ENCODE measurements around the gene SLC26A2. TPM values are rescaled to one million over a fixed set of nuclear protein-coding genes. Genes with fewer than 3 reads are reported as not detected.
"Not testable (repeated sequence)": the region's sequence is repeated elsewhere in the genome, so short reads cannot be mapped to it uniquely, and the experiment has no call there.

SLC26A2 gene
- total RNA-seq, 4 donors from 2014 or later, result 14.8 to 21.8 (median 16.6) TPM

DNA sequence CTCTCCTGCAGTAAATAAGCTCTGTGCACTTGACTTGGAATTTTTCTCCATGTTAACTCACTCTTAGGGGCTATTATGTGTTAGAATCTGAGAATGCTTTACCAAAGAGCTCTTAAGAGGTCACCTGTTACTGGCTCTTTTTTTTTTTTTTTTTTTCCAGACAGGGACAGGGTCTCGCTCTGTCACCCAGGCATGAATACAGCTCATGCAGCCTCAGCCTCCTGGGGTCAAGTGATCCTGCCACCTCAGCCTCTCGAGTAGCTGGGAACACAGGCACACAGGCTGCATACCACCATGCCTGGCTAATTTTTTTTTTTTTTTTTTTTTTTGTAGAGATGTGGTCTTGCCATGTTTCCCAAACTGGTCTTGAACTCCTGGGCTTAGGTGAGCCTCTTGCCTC lies 62.1 kb downstream of the SLC26A2 start:
- ATAC-seq (ENCODE audit: low FRiP score), result no peak
- no peak for DNase-seq (ENCODE audit: low spot score)
- TF ChIP-seq, protein P1, sequence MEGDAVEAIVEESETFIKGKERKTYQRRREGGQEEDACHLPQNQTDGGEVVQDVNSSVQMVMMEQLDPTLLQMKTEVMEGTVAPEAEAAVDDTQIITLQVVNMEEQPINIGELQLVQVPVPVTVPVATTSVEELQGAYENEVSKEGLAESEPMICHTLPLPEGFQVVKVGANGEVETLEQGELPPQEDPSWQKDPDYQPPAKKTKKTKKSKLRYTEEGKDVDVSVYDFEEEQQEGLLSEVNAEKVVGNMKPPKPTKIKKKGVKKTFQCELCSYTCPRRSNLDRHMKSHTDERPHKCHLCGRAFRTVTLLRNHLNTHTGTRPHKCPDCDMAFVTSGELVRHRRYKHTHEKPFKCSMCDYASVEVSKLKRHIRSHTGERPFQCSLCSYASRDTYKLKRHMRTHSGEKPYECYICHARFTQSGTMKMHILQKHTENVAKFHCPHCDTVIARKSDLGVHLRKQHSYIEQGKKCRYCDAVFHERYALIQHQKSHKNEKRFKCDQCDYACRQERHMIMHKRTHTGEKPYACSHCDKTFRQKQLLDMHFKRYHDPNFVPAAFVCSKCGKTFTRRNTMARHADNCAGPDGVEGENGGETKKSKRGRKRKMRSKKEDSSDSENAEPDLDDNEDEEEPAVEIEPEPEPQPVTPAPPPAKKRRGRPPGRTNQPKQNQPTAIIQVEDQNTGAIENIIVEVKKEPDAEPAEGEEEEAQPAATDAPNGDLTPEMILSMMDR (IDR thresholded peaks at IDR 0.05), result no peak

DNA sequence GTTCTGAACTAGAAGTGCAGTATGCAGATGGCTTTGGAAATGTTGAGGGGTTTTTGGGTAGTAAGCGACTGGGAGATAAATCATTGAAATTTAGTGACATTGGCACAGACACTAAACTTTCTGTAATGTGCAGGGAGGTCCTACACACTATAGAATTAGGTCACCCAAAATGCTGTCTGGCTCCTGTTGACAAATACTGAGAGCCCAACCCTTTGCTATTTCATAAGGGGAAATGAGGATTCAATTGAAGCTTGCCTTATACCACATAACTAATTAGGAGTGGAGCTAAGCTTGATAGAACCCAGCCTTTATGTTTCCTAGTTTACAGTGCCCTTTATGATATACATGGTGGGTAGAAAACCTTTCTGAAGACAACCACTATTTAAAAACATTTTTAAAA lies 62.6 kb downstream of the SLC26A2 start:
- DNase-seq (ENCODE audit: low spot score) (no peak), ATAC-seq (ENCODE audit: low FRiP score) (no peak)

DNA sequence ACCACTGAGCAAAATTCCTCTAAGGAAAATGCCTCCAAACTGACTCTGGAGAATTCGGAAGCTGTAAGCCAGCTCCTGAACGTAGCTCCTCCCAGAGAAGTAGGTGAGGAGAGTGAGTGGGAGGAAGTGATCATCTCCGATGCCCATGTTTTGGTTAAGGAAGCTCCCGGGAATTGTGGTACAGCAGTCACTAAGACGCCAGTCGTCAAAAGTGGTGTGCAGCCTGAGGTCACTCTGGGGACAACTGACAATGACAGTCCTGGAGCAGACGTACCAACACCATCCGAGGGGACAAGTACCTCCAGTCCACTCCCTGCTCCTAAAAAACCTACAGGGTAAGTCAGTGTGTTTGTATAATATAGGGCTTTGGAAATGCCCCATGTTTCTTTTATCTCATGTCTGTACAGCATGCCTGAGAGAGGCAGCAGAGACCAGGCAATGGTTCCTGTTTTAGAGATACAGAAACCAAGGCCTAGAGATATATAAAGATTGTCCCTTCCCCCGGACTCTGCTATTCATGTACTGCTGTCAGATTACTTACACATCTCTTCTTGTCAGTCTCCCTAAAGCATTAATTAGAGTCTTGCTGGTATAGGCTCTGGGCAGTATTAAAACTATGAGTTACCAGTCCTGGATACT lies 63.9 kb downstream of the SLC26A2 start:
- DNase-seq (ENCODE audit: low spot score) (no peak), ATAC-seq (ENCODE audit: low FRiP score) (no peak)
- TF ChIP-seq, protein P1 (IDR thresholded peaks at IDR 0.05), result no peak

More for the DNA sequence above, 62.6 kb downstream of the SLC26A2 start:
- TF ChIP-seq, protein P1 (IDR thresholded peaks at IDR 0.05), result no peak

DNA sequence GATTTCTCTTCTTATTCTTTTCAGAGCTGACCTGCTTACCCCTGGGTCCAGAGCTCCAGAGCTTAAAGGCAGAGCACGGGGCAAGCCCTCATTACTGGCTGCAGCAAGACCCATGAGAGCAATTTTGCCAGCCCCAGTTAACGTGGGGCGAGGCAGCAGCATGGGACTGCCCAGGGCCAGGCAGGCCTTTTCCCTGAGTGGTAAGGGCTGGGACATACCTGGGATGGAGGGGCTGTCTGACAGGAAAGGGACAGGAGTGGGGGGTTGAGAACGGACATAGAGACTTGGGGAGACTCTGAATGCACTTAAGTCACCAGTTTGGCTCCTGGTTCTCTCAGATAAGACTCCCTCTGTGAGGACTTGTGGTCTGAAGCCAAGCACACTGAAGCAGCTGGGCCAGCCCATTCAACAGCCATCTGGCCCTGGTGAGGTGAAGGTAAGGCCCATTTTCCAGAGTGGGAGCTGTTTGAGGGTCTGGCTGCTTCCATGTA lies 66.2 kb downstream of the SLC26A2 start:
- no peak for DNase-seq (ENCODE audit: low spot score)
- ATAC-seq (ENCODE audit: low FRiP score), result no peak
- TF ChIP-seq, protein P1 (IDR thresholded peaks at IDR 0.05), result no peak

DNA sequence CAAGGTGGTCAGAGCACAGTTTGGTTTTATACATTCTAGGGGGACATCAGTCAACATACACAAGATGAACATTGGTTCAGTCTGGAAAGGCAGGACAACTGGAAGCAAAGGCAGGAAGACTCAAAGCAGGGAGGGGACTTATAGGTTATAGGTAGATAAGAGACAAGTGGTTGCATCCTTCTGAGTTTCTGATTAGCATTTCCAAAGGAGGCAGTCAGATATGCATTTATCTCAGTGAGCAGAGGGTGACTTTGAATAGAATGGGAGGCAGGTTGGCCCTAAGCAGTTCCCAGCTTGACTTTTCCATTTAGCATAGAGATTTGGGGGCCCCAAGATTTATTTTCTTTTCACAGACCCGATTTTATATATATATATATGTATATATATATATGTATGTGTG lies 67.5 kb downstream of the SLC26A2 start:
- not testable (repeated sequence) for ATAC-seq (ENCODE audit: low FRiP score); DNase-seq (ENCODE audit: low spot score)

DNA sequence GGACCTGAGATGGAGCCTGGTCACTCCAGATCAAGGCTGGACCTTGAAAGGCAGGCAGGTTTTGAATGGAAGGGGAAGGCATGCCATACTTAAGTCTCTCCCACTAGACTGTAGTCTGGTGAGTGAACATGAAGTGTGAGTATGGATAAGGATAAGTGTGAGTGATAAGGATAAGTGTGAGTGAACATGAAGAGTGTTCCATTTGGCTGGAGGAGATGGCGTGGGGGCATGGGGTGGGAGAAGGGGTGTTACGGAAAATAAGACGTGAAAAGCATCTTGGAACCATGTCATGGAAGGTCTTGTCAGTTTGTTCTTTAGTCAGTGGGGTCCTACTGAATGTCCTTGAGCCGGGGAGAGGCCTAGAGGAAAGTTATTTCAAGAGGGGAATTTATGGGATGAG lies 72.8 kb downstream of the SLC26A2 start:
- no peak for ATAC-seq (ENCODE audit: low FRiP score)
- TF ChIP-seq, protein P1 (IDR thresholded peaks at IDR 0.05), result no peak
- no peak for DNase-seq (ENCODE audit: low spot score)

DNA sequence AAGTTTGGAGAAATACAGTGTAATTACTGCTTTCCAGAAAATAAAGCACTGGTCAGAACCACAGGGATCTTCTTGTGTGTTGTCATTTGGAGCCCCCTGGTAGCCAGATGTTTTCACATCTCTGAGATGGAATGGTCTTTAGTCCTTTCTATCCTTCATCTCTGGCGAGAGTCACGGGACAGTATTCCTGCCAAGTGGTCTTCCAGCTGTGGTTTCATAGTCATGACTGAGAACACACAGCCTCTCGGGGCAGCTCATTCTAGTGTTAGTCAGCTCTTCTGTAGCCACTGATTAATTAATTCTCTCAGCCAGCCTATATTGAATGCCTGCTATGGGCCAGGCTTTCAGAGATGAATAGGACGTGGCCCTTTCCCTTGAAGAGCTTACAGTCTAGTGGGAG lies 74.1 kb downstream of the SLC26A2 start:
- TF ChIP-seq, protein P1 (IDR thresholded peaks at IDR 0.05), result no peak
- ATAC-seq (ENCODE audit: low FRiP score), result no peak
- no peak for DNase-seq (ENCODE audit: low spot score)

All from omental fat pad (tissue), 4 donors.